22Rv1 (cell line): ENCODE measurements around the gene CLMP.
"Not testable (repeated sequence)": the region's sequence is repeated elsewhere in the genome, so short reads cannot be mapped to it uniquely, and the experiment has no call there.

ENCODE experiments used
- H3K27ac ChIP-seq: fragments of 450-650 bp; 2 replicates; pipeline ENCODE4 v1.5.1; 2017
- CTCF ChIP-seq: fragments of 450-650 bp; IDR thresholded peaks from 2 replicates; pipeline ENCODE4 v1.5.1; 2017; ENCODE audit warnings: mild to moderate bottlenecking
- ZFX ChIP-seq: fragments of 450-650 bp; IDR thresholded peaks from 2 replicates; pipeline ENCODE4 v1.6.1; 2017; ENCODE audit warnings: antibody characterized with exemption, borderline replicate concordance

Gene CLMP

GRCh38 chr11:123209591-123209990 is 14.5 kb upstream of the CLMP start:
- H3K27ac ChIP-seq, result no peak overlapping the region
- no peak for TF ChIP-seq CTCF
- TF ChIP-seq ZFX, result no peak

- TF ChIP-seq ZFX (no peak), CTCF (no peak)
- no peak overlapping the region for H3K27ac ChIP-seq
These were observed 11.9 kb upstream of the CLMP start for GRCh38 chr11:123206791-123207434.

- not testable (repeated sequence) for H3K27ac ChIP-seq
These were observed 11.0 kb upstream of the CLMP start for GRCh38 chr11:123206055-123206454.

- no peak overlapping the region for H3K27ac ChIP-seq
These were observed 8.9 kb upstream of the CLMP start for GRCh38 chr11:123203934-123204333.

GRCh38 chr11:123203471-123203870 is 8.4 kb upstream of the CLMP start:
- H3K27ac ChIP-seq, result no peak overlapping the region
- TF ChIP-seq ZFX (no peak), CTCF (no peak)

More at GRCh38 chr11:123203934-123204333, 8.9 kb upstream of the CLMP start:
- TF ChIP-seq CTCF (no peak), ZFX (no peak)

GRCh38 chr11:123202155-123203151 is 7.4 kb upstream of the CLMP start:
- TF ChIP-seq ZFX (no peak), CTCF (no peak)
- H3K27ac ChIP-seq, result no peak overlapping the region

- TF ChIP-seq CTCF (no peak), ZFX (no peak)
- no peak overlapping the region for H3K27ac ChIP-seq
These were observed 5.2 kb upstream of the CLMP start for GRCh38 chr11:123200264-123200663.
